Cortex of kidney (tissue), 1 donor: ENCODE measurements around the gene TRMT61A.
"Not testable (repeated sequence)": the region's sequence is repeated elsewhere in the genome, so short reads cannot be mapped to it uniquely, and the experiment has no call there.

Source experiments
- DNase-seq: peaks from one replicate; lab custom pipeline; 2025; lab: John Stamatoyannopoulos, UW

Gene TRMT61A

DNA sequence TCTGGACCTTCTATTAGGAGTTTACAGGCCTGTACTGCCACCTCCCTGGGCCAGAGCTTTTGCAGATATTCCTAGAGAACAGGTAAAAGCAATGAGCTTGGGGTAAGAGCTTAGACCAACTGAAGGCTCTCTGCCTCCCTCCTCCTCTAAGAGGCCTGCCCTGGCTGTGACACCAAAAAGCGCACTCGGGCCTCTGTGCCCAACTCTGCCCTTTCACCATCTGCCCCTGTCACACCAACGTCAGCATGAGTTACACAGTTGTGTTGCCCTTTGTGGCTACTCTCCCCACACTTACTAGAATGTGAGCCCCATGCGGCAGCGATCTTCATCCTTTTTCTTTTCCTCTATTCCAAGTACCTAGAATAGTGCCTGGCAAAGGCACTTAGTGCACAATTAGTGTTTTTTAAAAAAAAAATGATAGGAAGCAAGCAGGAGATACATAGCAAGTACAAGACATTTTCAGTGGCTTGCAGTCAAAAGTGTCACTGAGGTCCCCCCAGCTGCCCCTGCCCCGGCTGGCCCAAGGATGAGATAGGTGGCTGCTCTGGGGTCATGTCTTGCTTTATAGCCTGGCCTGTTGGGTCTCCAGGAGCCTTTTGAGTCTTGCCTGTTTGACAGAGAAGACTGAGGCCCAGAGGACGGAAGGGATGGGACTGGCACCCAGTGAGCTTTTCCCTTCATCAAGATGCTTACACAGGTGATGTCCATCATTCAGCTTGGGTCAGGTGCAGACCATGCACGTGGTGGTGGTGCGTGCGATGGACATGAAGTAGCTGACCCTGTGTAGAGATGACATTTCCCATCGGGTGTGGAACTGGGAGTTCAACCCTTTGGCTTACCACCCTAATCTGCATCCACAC, 18.9 kb upstream of the TRMT61A start:
- no peak for DNase-seq

GRCh38 chr14:103510724-103511693, 18.0 kb upstream of the TRMT61A start:
- no peak for DNase-seq

- DNase-seq: not testable (repeated sequence)
Observed at GRCh38 chr14:103512180-103512579, 16.8 kb upstream of the TRMT61A start.

- DNase-seq: no peak
Observed at GRCh38 chr14:103512701-103513611, 16.0 kb upstream of the TRMT61A start.

- DNase-seq: no peak
Observed at GRCh38 chr14:103514596-103515421, 14.2 kb upstream of the TRMT61A start.

- no peak for DNase-seq
Observed at GRCh38 chr14:103516426-103517173, 12.4 kb upstream of the TRMT61A start.

- DNase-seq: no peak
Observed at GRCh38 chr14:103517174-103517566, 11.8 kb upstream of the TRMT61A start.

GRCh38 chr14:103517721-103518421, 11.1 kb upstream of the TRMT61A start:
- DNase-seq: no peak

DNA sequence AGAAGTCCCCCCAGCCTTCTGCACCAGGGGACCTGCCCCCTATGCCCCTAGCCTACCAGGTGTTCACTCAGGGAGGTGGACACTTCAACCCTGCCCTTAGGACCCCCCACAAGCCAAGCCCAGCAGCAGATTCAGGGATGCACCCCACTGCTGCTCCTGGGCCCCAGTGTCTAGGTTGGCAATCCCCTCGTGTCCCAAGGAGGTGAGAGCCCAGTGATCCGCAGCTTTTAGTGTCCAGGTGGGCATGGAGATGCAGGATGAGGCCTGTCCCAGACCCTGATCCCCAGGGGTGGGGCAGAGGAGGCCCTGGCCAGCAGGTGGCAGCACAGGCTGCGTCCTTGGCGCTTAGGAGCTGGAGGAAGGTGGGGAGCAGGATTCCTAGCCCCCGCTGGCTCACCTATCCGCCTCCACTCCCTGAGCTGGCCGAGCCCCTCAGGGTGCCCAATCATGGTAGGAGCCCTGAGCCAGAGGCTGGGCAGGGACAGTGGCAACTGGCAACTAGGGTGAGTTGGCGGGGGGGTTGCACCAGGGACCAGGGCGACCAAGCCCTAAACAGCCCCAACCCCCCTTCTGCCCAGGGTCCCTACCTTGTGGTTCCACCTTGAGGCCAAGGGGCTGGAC, 10.5 kb upstream of the TRMT61A start:
- no peak for DNase-seq

DNA sequence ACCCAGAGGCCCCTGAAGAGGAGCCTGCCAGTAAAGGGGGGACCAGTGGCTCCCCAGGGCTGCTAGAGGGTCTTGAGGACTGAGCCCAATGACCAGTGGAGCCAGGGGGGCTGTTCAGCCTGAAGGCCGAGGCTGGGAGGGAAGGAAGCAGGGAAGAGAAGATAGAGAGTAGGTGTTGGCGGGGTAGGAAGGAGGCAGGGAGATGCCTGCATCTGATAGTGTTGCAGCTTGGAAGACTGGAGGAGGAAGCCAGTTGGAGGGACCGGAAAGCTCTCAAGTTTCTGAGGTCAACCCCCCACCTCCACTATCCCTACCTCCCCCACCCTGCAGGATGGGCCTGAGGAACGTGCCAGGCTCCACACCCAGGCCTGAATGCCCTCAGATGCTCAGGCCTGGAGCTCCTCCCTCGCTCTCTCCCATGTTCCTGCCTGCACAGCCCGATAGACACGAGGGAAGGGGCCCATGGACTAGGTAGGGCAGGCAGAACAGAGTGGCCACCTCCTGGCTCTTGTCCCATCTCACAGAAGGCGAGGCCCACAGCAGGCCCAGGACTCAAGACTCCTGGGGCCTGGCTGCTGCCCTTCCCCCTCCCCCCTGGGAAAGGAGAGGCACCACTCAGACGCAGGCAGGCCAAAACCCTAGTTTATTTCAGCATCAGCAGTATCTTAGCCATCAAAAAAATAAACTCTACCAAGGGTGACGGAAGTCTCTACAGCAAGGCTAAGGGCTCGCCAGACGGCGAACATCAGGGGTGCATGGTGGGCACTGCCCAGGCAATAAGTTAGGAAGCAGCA, 9.8 kb upstream of the TRMT61A start:
- DNase-seq: no peak

- no peak for DNase-seq
Observed at GRCh38 chr14:103519837-103520212, 9.2 kb upstream of the TRMT61A start.

DNA sequence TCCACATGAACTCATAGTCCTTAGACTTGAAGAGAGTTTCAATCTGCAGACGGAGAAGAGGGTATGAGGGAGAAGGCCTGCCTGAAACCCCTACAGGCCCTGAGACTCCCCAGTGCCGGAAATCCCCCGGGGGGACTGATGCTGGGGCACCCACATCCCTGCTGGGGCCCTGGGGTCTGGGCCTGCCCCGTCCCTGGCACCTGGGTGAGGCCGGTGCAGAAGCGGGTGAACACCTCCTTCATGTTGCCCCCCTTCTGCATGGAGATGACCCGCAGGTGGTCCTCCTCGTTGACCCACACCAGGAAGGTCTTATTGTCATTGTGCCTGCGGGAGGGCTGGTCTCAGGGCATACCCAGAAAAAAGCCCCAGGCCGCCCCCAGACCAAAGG, 8.7 kb upstream of the TRMT61A start:
- no peak for DNase-seq

DNA sequence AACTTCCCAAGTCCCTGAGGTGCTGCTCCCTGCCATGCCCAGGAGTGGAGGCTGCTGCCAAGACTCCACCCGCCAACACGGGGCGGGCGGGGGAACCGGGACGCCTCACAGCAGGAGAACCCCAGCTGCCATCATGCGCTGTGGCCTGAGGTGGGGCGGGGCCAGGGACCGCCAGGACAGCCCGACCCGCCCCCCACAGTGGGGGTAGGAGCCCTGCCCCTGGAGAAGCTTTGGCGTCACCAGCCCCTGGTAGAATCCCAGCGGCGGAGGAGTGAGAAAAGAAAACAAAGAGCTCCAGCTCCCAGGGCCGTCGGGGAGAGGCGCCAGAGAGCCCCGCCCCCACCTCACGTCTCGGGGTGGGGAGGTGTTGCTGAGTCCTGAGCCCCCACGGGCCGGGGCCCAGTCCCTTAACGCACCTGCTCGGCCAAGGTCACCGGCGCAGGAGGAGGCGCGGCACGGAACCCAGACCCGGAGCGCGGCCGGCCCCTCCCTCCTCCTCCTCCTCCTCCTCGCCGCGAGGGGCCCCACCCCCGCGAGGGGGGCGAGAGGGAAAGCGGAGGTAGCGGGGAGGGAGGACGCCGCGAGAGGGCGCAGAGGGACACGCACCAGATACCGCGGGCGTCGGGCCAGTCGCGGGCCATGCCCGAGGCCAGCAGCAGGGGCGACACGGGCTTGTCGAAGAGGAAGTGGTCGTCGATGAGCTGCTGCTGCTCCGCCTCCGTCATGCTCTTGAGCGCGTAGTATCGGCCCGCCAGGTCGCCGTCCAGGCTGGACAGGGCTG, 8.1 kb upstream of the TRMT61A start:
- DNase-seq: no peak

- no peak for DNase-seq
Observed at GRCh38 chr14:103521438-103521950, 7.5 kb upstream of the TRMT61A start.

DNA sequence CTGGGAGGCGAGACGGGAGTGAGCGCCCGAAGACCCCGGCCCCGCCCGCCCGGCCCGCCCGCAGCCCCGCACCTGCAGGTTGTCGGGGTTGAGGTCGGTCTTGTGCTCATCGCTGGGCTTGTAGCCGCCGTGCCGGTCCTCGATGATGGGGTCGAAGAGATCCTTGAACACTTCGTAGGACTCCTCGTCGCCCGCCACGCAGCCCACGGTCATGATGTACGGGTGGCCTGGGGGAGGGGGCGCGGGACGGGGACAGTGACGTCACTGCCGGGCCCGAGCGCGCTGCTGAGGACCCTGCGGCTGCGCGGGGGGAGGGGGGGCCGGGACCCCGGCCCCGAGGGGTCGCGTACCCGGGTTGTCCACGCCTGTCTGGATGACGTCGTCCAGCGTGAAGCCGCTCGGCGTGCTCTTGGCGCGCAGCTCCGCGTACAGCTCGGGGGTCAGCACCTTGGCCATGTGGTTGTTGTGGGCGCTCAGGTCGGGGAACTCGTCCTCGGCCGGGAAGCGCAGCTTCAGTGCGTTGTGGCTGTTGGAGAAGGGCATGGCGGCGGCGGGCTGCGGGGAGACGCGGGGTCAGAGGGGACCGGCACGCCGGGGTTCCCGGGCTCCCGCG, 6.9 kb upstream of the TRMT61A start:
- DNase-seq: no peak

- no peak for DNase-seq
Observed at GRCh38 chr14:103522649-103523574, 6.1 kb upstream of the TRMT61A start, which contains the start of gene CKB. Gene CKB (minus strand): TSS chr14:103522830. CDS start chr14:103522493, 337 bp downstream.
